Neural cell (in vitro differentiated cells): ENCODE measurements around the gene PANK4. TPM values are rescaled to one million over a fixed set of nuclear protein-coding genes. Genes with fewer than 3 reads are reported as not detected.

Experiments
- H2AFZ ChIP-seq: fragments of 200-600, 300-800 bp; sonication (generic), shearing (Covaris generic); 2 replicates; pipeline ENCODE4 v1.6.0; 2014; ENCODE audit warnings: low read depth, mild to moderate bottlenecking, antibody characterized with exemption, low read length, moderate library complexity
- H3F3A ChIP-seq: fragments of 200-600 bp; shearing (Covaris generic); 2 replicates; pipeline ENCODE4 v1.6.1; 2016; ENCODE audit warnings: mild to moderate bottlenecking, moderate library complexity, mixed read lengths, antibody characterized with exemption, low read length; ENCODE audit not compliant: insufficient read depth, poor library complexity, severe bottlenecking
- H3K27ac ChIP-seq: fragments of 200-600, 300-800 bp; sonication (generic), shearing (Covaris generic); 2 replicates; pipeline ENCODE4 v1.5.1; 2014; ENCODE audit warnings: mild to moderate bottlenecking, low read length, moderate library complexity
- H3K27me3 ChIP-seq: fragments of 300-800, 200-600 bp; sonication (generic), shearing (Covaris generic); 2 replicates; pipeline ENCODE4 v1.6.0; 2014; ENCODE audit warnings: mild to moderate bottlenecking, low read depth, low read length, moderate library complexity; ENCODE audit not compliant: insufficient read depth
- H3K36me3 ChIP-seq: fragments of 300-800, 200-600 bp; sonication (generic), shearing (Covaris generic); 2 replicates; pipeline ENCODE4 v1.5.1; 2014; ENCODE audit warnings: mild to moderate bottlenecking, antibody characterized with exemption, low read length, moderate library complexity; ENCODE audit not compliant: insufficient read depth
- H3K4me2 ChIP-seq: fragments of 300-800, 200-600 bp; sonication (generic), shearing (Covaris generic); 2 replicates; pipeline ENCODE4 v1.6.0; 2014; ENCODE audit warnings: mild to moderate bottlenecking, low read length
- H3K4me3 ChIP-seq: fragments of 300-800, 200-600 bp; sonication (generic), shearing (Covaris generic); 2 replicates; pipeline ENCODE4 v1.5.1; 2014; ENCODE audit warnings: mild to moderate bottlenecking, low read length, moderate library complexity
- H3K79me2 ChIP-seq: fragments of 200-600 bp; shearing (Covaris generic); replicated peaks from 2 replicates; pipeline ENCODE4 v1.6.0; 2014; ENCODE audit warnings: mild to moderate bottlenecking, low read length, moderate library complexity; ENCODE audit not compliant: insufficient read depth
- H3K9ac ChIP-seq: fragments of 300-800, 200-600 bp; sonication (generic), shearing (Covaris generic); 2 replicates; pipeline ENCODE4 v1.6.1; 2016; ENCODE audit warnings: mild to moderate bottlenecking, low read length, mixed read lengths
- H3K9me2 ChIP-seq: fragments of 200-600 bp; shearing (Covaris generic); 2 replicates; pipeline ENCODE4 v1.6.1; 2016; ENCODE audit warnings: mild to moderate bottlenecking, low read length, mixed read lengths; ENCODE audit not compliant: insufficient read depth
- H3K9me3 ChIP-seq: fragments of 200-600, 300-800 bp; sonication (generic), shearing (Covaris generic); 2 replicates; pipeline ENCODE4 v1.6.1; 2016; ENCODE audit warnings: mild to moderate bottlenecking, mixed run types, low read length, moderate library complexity, mixed read lengths
- H4K20me1 ChIP-seq: fragments of 200-600 bp; shearing (Covaris generic); 2 replicates; pipeline ENCODE4 v1.6.1; 2016; ENCODE audit warnings: mild to moderate bottlenecking, mixed run types; ENCODE audit not compliant: insufficient read depth
- EP300 ChIP-seq: fragments of 450-650 bp; conservative IDR thresholded peaks from 2 replicates; pipeline ENCODE4 v1.6.1; 2014; ENCODE audit warnings: antibody characterized with exemption, mild to moderate bottlenecking, moderate library complexity; ENCODE audit not compliant: poor library complexity, severe bottlenecking
- EZH2 ChIP-seq: fragments of 200-600, 300-800 bp; shearing (Covaris generic), sonication (generic); IDR thresholded peaks from 2 replicates; pipeline ENCODE4 v1.6.1; 2014; ENCODE audit warnings: antibody characterized with exemption, low read length, borderline replicate concordance, mild to moderate bottlenecking; ENCODE audit not compliant: insufficient read depth, poor library complexity, severe bottlenecking
- MXI1 ChIP-seq: fragments of 450-650 bp; conservative IDR thresholded peaks from 2 replicates; pipeline ENCODE4 v1.6.1; 2014; ENCODE audit warnings: antibody characterized with exemption, mild to moderate bottlenecking; ENCODE audit not compliant: poor library complexity, severe bottlenecking
- POLR2AphosphoS5 ChIP-seq: IDR thresholded peaks from 2 replicates; pipeline ENCODE4 v1.6.1; 2012
- RAD21 ChIP-seq: fragments of 450-650 bp; conservative IDR thresholded peaks from 2 replicates; pipeline ENCODE4 v1.6.1; 2014; ENCODE audit warnings: antibody characterized with exemption, mild to moderate bottlenecking, moderate library complexity
- REST ChIP-seq: IDR thresholded peaks from 2 replicates; pipeline ENCODE4 v1.6.1; 2012; ENCODE audit warnings: borderline replicate concordance
- SMC3 ChIP-seq: fragments of 450-650 bp; conservative IDR thresholded peaks from 2 replicates; pipeline ENCODE4 v1.6.1; 2014; ENCODE audit warnings: antibody characterized with exemption, mild to moderate bottlenecking, moderate library complexity; ENCODE audit not compliant: poor library complexity
- TAF1 ChIP-seq: IDR thresholded peaks from 2 replicates; pipeline ENCODE4 v1.6.1; 2012; ENCODE audit warnings: low read depth
- polyA plus RNA-seq: library from polyadenylated mRNA; depleted of rRNA; stranded (reverse); fragments of >200 nt; gene quantifications from 2 replicates; pipeline ENCODE4 v1.2.3, GENCODE V29; 2014
- TF ChIP-seq, protein P1 (sequence below): fragments of 450-650 bp; IDR thresholded peaks from 2 replicates; pipeline ENCODE4 v1.5.1; 2014; ENCODE audit warnings: antibody characterized with exemption, mild to moderate bottlenecking, moderate library complexity; ENCODE audit not compliant: poor library complexity, severe bottlenecking

Gene PANK4
- polyA plus RNA-seq, 1 donor from 2014 or later: 37.9 TPM

DNA sequence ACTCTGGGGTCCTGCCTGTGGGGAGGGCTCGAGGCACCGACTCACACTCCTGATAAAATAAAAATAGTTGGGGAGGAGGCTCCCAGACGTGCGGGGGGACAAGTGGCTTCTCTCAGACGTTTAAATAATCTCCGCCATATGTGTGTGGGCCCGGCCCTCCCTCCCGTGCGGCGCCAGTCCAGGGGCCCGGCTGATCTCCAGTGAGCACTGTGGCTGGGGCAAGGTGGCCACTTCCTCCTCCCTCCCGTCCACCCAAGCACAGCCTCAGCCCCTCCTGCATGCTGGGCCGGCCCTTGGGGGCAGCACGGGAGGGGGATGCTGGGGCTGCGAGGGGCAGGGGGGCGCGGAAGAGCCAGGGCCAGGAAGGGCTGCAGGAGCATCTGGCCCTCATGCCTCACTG is 54.3 kb downstream of the PANK4 start:
- Histone ChIP-seq H3K79me2 (no peaks in the 10 kb centered on the region), H3F3A (no peaks in the 10 kb centered on the region), H2AFZ (no peak overlapping the region), H3K36me3 (no peaks in the 10 kb centered on the region), H3K27me3 (no peaks in the 10 kb centered on the region), H3K4me3 (no peak overlapping the region), H3K9ac (no peak overlapping the region), H4K20me1 (no peaks in the 10 kb centered on the region), H3K4me2 (no peak overlapping the region), H3K9me3 (no peaks in the 10 kb centered on the region), H3K27ac (no peak overlapping the region), H3K9me2 (no peaks in the 10 kb centered on the region)
- no peak for TF ChIP-seq EP300
- no peak for TF ChIP-seq REST
- TF ChIP-seq, protein P1, sequence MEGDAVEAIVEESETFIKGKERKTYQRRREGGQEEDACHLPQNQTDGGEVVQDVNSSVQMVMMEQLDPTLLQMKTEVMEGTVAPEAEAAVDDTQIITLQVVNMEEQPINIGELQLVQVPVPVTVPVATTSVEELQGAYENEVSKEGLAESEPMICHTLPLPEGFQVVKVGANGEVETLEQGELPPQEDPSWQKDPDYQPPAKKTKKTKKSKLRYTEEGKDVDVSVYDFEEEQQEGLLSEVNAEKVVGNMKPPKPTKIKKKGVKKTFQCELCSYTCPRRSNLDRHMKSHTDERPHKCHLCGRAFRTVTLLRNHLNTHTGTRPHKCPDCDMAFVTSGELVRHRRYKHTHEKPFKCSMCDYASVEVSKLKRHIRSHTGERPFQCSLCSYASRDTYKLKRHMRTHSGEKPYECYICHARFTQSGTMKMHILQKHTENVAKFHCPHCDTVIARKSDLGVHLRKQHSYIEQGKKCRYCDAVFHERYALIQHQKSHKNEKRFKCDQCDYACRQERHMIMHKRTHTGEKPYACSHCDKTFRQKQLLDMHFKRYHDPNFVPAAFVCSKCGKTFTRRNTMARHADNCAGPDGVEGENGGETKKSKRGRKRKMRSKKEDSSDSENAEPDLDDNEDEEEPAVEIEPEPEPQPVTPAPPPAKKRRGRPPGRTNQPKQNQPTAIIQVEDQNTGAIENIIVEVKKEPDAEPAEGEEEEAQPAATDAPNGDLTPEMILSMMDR: no peak
- no peak for TF ChIP-seq POLR2AphosphoS5
- TF ChIP-seq TAF1: no peak
- no peak for TF ChIP-seq EZH2
- no peak for TF ChIP-seq RAD21

DNA sequence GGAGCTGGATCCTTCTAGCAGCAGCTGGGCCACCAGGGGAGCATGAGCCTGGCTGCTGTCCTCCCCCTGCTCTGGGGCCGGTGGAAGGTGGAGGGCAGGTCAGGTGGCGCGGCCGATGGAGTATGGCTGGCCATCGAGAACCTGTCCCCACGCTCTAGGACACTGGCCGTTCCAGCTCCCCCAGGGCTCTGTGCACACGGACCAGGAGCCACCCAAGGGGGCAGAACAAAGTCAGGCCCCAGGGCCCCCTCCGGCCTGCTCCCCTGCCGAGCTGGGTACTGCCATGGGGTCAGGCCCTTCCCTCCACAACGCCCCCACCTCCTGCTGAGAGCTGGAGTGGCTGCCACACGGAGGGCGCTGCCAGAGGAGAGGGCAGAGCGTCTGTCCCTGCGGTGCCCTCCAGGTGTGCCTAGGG is 54.8 kb downstream of the PANK4 start:
- no peaks in the 10 kb centered on the region for H3F3A ChIP-seq
- H3K27me3 ChIP-seq: no peaks in the 10 kb centered on the region
- H2AFZ ChIP-seq: no peak overlapping the region
- no peaks in the 10 kb centered on the region for H3K79me2 ChIP-seq
- H3K4me3 ChIP-seq: no peak overlapping the region
- TF ChIP-seq EP300 (no peak), EZH2 (no peak), POLR2AphosphoS5 (no peak), REST (no peak), MXI1 (no peak), RAD21 (no peak), TAF1 (no peak), SMC3 (no peak)
- TF ChIP-seq, protein P1: no peak
- H3K36me3 ChIP-seq: no peaks in the 10 kb centered on the region
- no peak overlapping the region for H3K27ac ChIP-seq
- no peaks in the 10 kb centered on the region for H3K9me2 ChIP-seq
- no peak overlapping the region for H3K4me2 ChIP-seq
- H3K9me3 ChIP-seq: no peaks in the 10 kb centered on the region
- no peaks in the 10 kb centered on the region for H4K20me1 ChIP-seq
- H3K9ac ChIP-seq: no peak overlapping the region
